GM10847 (cell line): Measurements from ENCODE around the gene ITFG2.

Experiments used
- POLR2A ChIP-seq: IDR thresholded peaks from 2 replicates; pipeline ENCODE4 v1.6.1; 2011; ENCODE audit not compliant: insufficient read length; ENCODE audit errors: extremely low read depth

ITFG2 gene

DNA sequence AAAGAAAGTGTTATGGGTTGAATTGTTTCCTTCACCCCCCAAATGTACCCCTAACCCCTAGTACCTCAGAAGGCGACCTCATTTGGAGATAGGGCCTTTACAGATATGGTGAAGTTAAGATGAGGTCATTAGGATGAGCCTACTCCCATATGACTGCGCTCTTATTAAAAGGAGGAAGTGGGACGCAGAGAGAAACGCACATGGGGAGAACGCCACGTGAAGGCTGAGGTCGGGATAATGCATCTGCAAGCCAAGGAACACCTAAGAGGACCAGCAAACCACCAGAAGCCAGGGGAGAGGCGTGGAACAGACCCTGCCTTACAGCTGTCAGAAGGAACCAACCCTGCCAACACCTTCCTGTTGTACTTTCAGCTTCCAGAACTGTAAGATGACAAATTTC, 24.1 kb downstream of the ITFG2 start:
- TF ChIP-seq POLR2A, result no peak

GRCh38 chr12:2841056-2841650, 28.7 kb downstream of the ITFG2 start:
- no peak for TF ChIP-seq POLR2A

DNA sequence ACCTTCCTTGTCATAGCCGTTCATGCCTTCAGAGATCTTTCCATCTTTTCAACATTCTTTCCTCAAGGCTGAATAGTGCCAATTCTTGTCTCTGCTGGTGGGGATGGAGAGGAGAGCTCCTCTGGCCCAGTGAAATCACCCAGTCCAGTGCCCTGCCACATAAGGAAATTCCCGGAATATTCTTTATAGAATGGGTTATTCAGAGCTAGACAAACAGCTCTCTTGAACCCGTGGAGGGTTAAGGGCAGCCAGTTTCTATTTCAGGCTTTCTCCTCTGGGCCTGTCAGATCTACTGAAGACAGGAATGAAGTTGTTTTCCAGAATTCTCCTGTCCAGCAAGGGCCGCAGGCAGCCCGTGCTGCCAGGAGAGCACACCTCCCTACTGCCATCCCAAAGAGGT, 30.5 kb downstream of the ITFG2 start:
- TF ChIP-seq POLR2A, result no peak

GRCh38 chr12:2844786-2845185, 32.3 kb downstream of the ITFG2 start:
- TF ChIP-seq POLR2A, result no peak

GRCh38 chr12:2845280-2845679, 32.8 kb downstream of the ITFG2 start:
- no peak for TF ChIP-seq POLR2A

DNA sequence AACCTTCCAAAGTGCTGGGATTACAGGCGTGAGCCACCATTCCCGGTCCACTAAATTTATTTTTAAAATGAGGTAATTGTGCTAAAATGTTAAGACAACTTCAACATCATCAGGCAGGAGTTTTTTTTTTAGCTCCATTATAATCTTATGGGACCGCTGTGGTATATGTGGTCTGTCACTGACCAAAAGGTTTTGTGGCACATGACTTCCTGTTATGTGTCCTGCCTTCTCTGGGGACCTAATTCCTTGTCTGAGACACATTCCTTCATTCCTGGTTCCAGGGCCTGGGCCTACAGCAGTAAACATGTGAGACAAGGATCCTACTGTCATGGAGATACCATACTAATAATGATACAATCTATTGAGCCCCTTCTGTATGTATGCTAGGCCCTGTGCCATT, 39.5 kb downstream of the ITFG2 start:
- TF ChIP-seq POLR2A, result no peak

GRCh38 chr12:2853626-2854025, 41.2 kb downstream of the ITFG2 start:
- TF ChIP-seq POLR2A, result no peak

- TF ChIP-seq POLR2A, result no peak
Measured at GRCh38 chr12:2854669-2855453, 42.4 kb downstream of the ITFG2 start.

DNA sequence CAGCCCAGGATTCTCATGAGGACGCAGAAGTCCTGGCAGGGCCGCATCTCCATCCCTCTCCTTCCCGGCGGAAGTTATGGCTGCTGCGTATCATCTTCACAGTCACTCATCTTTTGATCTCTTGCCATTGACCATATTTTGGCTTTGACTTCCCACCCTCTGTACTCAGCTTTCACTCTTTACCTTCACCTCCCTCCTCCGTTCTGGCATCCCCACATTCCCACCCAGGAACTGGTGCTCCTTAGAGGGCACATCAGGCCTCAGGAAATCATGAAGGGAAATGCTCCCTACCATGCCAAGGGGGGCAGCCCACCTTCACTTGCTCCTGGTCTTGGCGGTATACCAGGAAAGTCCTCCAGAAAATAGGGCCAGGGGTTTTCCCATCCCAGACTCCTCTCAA, 43.1 kb downstream of the ITFG2 start:
- TF ChIP-seq POLR2A, result no peak

- no peak for TF ChIP-seq POLR2A
Measured at GRCh38 chr12:2856051-2856450, 43.6 kb downstream of the ITFG2 start.

GRCh38 chr12:2857021-2857431, 44.6 kb downstream of the ITFG2 start, which contains the start of gene TEX52:
Gene TEX52 (minus strand): TSS chr12:2857039. CDS start chr12:2857026, 13 bp downstream.
- TF ChIP-seq POLR2A, result no peak

GRCh38 chr12:2857576-2857975, 45.1 kb downstream of the ITFG2 start:
- no peak for TF ChIP-seq POLR2A

GRCh38 chr12:2858334-2858733, 45.9 kb downstream of the ITFG2 start:
- TF ChIP-seq POLR2A, result no peak

DNA sequence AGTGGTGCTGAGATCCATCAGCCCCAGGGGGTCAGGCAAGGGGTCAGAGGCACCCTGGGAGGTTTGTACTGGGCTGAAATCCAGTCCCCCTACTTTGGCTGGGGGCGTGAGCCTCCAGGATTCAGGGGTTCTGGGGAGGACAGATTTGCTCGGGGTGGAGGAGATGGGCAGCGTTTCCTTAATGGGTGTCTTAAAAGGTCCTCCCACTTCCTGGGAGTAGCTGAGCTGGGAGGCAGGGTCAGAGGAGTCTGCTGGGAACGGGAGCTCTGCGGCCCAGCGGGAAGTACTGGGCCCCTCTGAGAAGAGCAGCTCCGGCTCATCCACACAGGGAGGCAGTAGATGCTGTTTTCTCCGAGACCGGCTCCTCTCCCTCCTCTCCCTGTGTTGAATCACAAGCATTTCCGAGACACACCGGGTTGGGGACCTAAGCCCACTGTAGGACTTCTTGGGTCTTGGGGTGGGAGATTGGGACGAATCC, 46.5 kb downstream of the ITFG2 start:
- no peak for TF ChIP-seq POLR2A

DNA sequence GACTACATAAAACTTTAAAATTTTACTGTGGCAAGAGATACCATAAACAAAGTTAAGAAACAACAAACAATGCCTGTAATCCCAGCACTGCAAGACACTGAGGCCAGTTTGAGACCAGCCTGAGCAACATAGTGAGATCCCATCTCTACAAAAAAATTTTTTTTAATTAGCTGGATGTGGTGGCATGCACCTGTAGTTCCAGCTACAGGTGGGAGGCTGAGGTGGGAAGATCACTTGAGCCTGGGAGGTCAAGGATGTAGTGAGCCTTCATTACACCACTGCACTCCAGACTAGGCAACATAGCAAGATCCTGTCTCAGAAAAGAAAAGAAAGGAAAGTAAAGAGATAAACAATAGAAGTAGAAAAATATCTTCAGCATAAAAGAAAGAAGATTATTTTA, 47.7 kb downstream of the ITFG2 start:
- TF ChIP-seq POLR2A, result no peak

DNA sequence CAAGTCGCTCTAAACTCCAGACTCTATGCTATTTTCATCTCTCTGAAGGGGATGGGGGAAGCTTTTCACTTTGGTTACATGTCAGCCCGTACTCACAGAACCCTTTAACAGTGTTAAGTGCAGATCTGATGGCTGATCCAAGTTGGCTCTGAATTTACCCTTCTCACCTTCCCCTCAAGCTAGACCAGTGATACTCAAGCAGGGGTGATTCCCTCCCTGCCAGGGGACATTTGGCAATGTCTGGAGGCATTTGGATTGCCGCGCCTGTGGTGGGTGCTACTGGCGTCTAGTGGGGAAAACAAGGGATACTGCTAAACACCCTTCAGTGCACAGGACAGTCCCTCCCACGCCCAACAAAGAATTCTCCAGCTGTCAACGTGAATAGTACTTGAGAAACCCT, 50.4 kb downstream of the ITFG2 start:
- no peak for TF ChIP-seq POLR2A

GRCh38 chr12:2864198-2864597, 51.7 kb downstream of the ITFG2 start:
- TF ChIP-seq POLR2A, result no peak
